AG04449 (cell line): ENCODE data around the gene NR6A1.

Experiments used
- CTCF ChIA-PET: fragments of 350-600 bp; formaldehyde crosslinking; extraction: SDS; loops from one replicate; lab custom pipeline; 2021; ENCODE audit warnings: antibody characterized with exemption; lab: Yijun Ruan, JAX
- POLR2A ChIA-PET: fragments of 400-600, 350-600 bp; formaldehyde crosslinking; extraction: SDS; loops from one replicate; lab custom pipeline; 2020; ENCODE audit warnings: antibody characterized with exemption, inconsistent platforms; lab: Yijun Ruan, JAX
- DNase-seq: peaks from one replicate; pipeline ENCODE4 v3.0.0-alpha.2; 2010; ENCODE audit warnings: low read depth, low spot score
- H3K4me3 ChIP-seq: 2 replicates; pipeline ENCODE4 v1.5.1; 2011; ENCODE audit warnings: low read depth, mild to moderate bottlenecking, control low read depth, low read length
- TF ChIP-seq, protein P1 (sequence below): IDR thresholded peaks from one replicate; pipeline ENCODE4 v1.5.1; 2011; ENCODE audit warnings: mild to moderate bottlenecking, moderate library complexity, low read length, control low read depth, inconsistent platforms; ENCODE audit not compliant: insufficient read depth; ENCODE audit errors: missing control alignments

Gene NR6A1

DNA sequence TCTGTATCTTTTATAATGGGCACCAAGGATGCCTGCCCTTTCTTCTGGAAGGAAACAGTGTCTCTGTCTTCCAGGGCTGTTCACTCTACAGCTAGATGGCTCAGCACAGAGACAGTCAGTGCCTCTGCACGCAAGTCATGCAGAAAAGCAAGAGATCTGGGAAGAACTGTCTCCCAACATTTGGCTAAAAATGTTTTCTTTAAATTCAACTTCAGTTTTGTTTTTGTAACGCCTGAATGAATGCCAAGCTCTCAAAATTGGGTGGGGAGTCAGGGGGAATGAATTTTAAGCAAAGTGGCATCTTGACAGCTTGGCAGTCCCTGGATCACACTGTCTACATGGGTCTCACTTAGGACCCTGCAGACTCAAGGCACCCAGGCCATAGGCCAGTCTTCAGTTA lies 18.4 kb upstream of the NR6A1 start:
- TF ChIP-seq, protein P1, sequence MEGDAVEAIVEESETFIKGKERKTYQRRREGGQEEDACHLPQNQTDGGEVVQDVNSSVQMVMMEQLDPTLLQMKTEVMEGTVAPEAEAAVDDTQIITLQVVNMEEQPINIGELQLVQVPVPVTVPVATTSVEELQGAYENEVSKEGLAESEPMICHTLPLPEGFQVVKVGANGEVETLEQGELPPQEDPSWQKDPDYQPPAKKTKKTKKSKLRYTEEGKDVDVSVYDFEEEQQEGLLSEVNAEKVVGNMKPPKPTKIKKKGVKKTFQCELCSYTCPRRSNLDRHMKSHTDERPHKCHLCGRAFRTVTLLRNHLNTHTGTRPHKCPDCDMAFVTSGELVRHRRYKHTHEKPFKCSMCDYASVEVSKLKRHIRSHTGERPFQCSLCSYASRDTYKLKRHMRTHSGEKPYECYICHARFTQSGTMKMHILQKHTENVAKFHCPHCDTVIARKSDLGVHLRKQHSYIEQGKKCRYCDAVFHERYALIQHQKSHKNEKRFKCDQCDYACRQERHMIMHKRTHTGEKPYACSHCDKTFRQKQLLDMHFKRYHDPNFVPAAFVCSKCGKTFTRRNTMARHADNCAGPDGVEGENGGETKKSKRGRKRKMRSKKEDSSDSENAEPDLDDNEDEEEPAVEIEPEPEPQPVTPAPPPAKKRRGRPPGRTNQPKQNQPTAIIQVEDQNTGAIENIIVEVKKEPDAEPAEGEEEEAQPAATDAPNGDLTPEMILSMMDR, result no peak
- DNase-seq, result no peak
- H3K4me3 ChIP-seq, result no peak overlapping the region
- ChIA-PET CTCF (interaction anchor here (1.1 to 3.3 kb wide), 7 partner anchors 10 to 63 kb away, joined by 3 to 29 read pairs (median 8); partner anchors contain the start of genes NR6A1, OLFML2A and WDR38), POLR2A (no interaction called here)

DNA sequence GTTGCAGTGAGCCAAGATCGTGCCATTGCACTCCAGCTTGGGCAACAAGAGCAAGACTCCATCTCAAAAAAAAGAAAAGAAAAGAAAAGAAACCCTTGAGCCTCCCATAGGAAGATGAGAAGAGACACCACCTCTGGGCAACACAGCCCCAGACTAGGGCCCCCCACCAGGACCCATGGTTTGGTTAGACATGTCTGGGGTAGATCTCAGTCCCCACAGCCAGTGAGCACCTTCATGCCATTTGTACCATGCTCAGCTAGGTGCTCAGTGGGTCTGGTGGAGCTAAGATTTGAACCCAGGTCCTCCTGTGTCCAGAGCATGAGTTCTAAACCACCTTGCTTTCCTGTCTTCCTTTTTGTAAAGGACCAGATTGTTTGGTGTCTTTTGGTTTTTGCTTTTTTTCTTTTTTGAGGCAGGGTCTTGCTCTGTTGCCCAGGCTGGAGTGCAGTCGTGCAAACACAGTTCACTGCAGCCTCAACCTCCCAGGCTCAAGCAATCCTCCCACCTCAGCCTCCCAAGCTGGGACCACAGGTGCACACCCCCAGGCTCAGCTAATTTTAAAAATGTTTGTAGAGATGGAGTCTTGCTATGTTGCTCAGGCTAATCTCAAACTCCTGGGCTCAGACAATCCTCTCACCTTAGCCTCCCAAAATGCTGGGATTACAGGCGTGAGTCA lies 17.6 kb upstream of the NR6A1 start:
- TF ChIP-seq, protein P1, result no peak
- DNase-seq, result no peak
- H3K4me3 ChIP-seq, result no peak overlapping the region
- ChIA-PET POLR2A (interaction anchor here (0.9 kb wide), 1 partner anchor 72 kb away, joined by 3 read pairs; no protein-coding TSS in a partner anchor), CTCF (interaction anchor here (1.1 to 3.3 kb wide), 6 partner anchors 11 to 64 kb away, joined by 3 to 29 read pairs (median 9); partner anchors contain the start of genes NR6A1, OLFML2A and WDR38)

DNA sequence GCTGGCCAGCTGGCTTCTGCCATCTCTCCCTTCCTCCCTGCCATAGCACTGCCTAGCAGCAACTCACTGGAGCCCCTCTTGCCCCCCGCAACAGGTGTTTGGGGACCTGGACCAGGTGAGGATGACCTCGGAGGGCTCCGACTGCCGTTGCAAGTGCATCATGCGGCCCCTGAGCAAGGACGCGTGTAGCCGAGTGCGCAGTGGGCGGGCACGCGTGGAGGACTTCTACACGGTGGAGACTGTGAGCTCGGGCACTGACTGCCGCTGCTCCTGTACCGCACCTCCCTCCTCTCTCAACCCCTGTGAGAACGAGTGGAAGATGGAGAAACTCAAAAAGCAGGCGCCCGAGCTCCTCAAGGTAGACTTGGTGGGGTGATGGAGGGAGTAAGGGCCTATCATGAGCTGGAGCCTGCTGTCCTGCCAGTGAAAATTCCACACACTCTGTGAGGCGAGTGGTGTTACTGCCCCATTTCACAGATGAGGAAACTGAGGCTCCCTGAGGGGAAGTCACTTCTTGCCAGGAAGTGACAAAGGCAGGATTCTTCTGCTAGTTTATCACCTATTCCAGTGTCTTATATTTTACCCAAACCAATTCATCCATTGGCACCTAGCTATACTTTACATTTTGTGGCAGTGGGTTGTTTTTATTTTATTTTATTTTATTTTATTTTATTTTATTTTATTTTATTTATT lies 15.9 kb upstream of the NR6A1 start:
- no peak overlapping the region for H3K4me3 ChIP-seq
- ChIA-PET POLR2A (no interaction called here), CTCF (interaction anchor here (1.0 to 3.3 kb wide), 5 partner anchors 8 to 66 kb away, joined by 3 to 29 read pairs (median 8); partner anchors contain the start of genes OLFML2A and WDR38)
- no peak for DNase-seq
- TF ChIP-seq, protein P1, result no peak

GRCh38 chr9:124784509-124784908 lies 13.4 kb upstream of the NR6A1 start:
- DNase-seq, result no peak
- CTCF ChIA-PET, result no interaction called here
- H3K4me3 ChIP-seq, result no peak overlapping the region
- POLR2A ChIA-PET, result no interaction called here
- TF ChIP-seq, protein P1, result no peak

DNA sequence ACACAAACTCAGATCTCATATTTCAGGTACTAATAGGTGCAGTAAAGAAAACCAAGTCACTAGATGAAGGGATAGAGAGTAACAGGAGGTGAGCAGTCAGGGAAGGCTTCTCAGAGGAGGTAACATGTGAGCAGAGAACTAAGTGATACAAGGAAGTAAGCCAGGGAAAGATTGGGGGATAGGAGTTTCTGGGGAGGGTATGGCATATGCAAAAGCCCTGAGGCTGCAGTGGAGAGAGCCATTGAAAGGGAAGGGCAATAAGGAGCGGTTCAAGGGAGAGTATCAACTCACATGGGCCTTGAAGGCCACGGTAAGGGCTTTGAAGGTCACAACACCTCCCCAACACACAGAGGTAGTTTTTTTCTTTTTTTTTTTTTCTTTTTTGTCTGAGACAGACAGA lies 12.7 kb upstream of the NR6A1 start:
- no peak overlapping the region for H3K4me3 ChIP-seq
- POLR2A ChIA-PET, result no interaction called here
- CTCF ChIA-PET, result interaction anchor here (3.4 to 16.2 kb wide), 2 partner anchors 11 to 63 kb away, joined by 29 to 2098 read pairs; partner anchors contain the start of genes ARPC5L, NR6A1, RPL35 and WDR38
- DNase-seq, result no peak
- TF ChIP-seq, protein P1, result no peak
